Right lobe of liver (tissue), 4 donors: ENCODE results near the gene SORBS2.

Experiments
- CTCF ChIP-seq, 4 donors: fragments of 200-600 bp in 3 of 4; fragments of 450-650 bp in 1 of 4; IDR thresholded peaks; one replicate each; pipeline versions ENCODE4 v1.5.1 to v1.8.0; 2016 to 2022; ENCODE audit warnings: antibody characterized with exemption in 4 of 4, mild to moderate bottlenecking in 2 of 4
- POLR2A ChIP-seq: fragments of 450-650 bp; IDR thresholded peaks from one replicate; pipeline ENCODE4 v1.6.1; 2017; ENCODE audit warnings: antibody characterized with exemption, mild to moderate bottlenecking
- donor health status: DM: no; HTN: no; CAD: no.
- donor health status: DM: no; HTN: no; CAD: no.
- donor health status: DM: no; HTN: yes; CAD: no.

- no peak for TF ChIP-seq CTCF (IDR thresholded peaks at IDR 0.05)
- no peak for TF ChIP-seq POLR2A
Measured at GRCh38 chr4:185664481-185664880, 147.5 kb downstream of the SORBS2 start.
